Glutamatergic neuron (in vitro differentiated cells): ENCODE data around the gene ELANE. TPM values are rescaled to one million over a fixed set of nuclear protein-coding genes. Genes with fewer than 3 reads are reported as not detected.
A peak's percentile ranks its signal among the peaks of the same experiment; 100 is the strongest.
"Not testable (repeated sequence)": the region's sequence is repeated elsewhere in the genome, so short reads cannot be mapped to it uniquely, and the experiment has no call there.

Experiments
- DNase-seq: peaks from one replicate; pipeline ENCODE4 v3.0.0; 2022
- H3K27ac Mint-ChIP-seq: one replicate; pipeline ENCODE4 v1.8.0; 2020; ENCODE audit warnings: mild to moderate bottlenecking, mixed read lengths, inconsistent platforms; ENCODE audit not compliant: unreplicated experiment
- H3K27me3 Mint-ChIP-seq: one replicate; pipeline ENCODE4 v1.8.0; 2020; ENCODE audit warnings: mild to moderate bottlenecking, moderate library complexity, mixed read lengths, inconsistent platforms; ENCODE audit not compliant: unreplicated experiment
- H3K36me3 Mint-ChIP-seq: one replicate; pipeline ENCODE4 v1.8.0; 2020; ENCODE audit warnings: mild to moderate bottlenecking, mixed read lengths, inconsistent platforms; ENCODE audit not compliant: unreplicated experiment
- H3K4me1 Mint-ChIP-seq: one replicate; pipeline ENCODE4 v1.8.0; 2020; ENCODE audit warnings: mild to moderate bottlenecking, low read depth, mixed read lengths, inconsistent platforms; ENCODE audit not compliant: unreplicated experiment
- H3K4me3 Mint-ChIP-seq: one replicate; pipeline ENCODE4 v1.8.0; 2020; ENCODE audit warnings: mild to moderate bottlenecking, mixed read lengths, inconsistent platforms; ENCODE audit not compliant: unreplicated experiment
- H3K9me3 Mint-ChIP-seq: one replicate; pipeline ENCODE4 v1.8.0; 2020; ENCODE audit warnings: mild to moderate bottlenecking, moderate library complexity, mixed read lengths, inconsistent platforms; ENCODE audit not compliant: unreplicated experiment
- total RNA-seq: library from RNA; stranded (reverse); fragmentation: NEBNext Ultra II Directional; extraction: Animal tissue kit (Norgen Biotek cat#: 25700); gene quantifications from one replicate; pipeline ENCODE4 v1.2.1, GENCODE V29; 2021; ENCODE audit not compliant: unreplicated experiment
- TF ChIP-seq, protein P1 (sequence below): fragments of 200-600 bp; sonication (generic); IDR thresholded peaks from one replicate; pipeline ENCODE4 v1.5.0; 2021; ENCODE audit not compliant: partially characterized antibody, unreplicated experiment

ELANE gene
- total RNA-seq, 1 donor from 2014 or later = not detected

- Mint-ChIP-seq H3K27me3 (peaks cover 7% of the 10 kb centered on the region), H3K4me3 (no peak overlapping the region)
Observed at GRCh38 chr19:831407-832369, 20.4 kb upstream of the ELANE start.

GRCh38 chr19:834216-834615 is 17.9 kb upstream of the ELANE start:
- H3K27me3 Mint-ChIP-seq = peaks cover 7% of the 10 kb centered on the region
- H3K27ac Mint-ChIP-seq = no peak overlapping the region
- DNase-seq = no peak
- no peaks in the 10 kb centered on the region for H3K4me1 Mint-ChIP-seq
- peaks cover 3% of the 10 kb centered on the region for H3K9me3 Mint-ChIP-seq
- TF ChIP-seq, protein P1, sequence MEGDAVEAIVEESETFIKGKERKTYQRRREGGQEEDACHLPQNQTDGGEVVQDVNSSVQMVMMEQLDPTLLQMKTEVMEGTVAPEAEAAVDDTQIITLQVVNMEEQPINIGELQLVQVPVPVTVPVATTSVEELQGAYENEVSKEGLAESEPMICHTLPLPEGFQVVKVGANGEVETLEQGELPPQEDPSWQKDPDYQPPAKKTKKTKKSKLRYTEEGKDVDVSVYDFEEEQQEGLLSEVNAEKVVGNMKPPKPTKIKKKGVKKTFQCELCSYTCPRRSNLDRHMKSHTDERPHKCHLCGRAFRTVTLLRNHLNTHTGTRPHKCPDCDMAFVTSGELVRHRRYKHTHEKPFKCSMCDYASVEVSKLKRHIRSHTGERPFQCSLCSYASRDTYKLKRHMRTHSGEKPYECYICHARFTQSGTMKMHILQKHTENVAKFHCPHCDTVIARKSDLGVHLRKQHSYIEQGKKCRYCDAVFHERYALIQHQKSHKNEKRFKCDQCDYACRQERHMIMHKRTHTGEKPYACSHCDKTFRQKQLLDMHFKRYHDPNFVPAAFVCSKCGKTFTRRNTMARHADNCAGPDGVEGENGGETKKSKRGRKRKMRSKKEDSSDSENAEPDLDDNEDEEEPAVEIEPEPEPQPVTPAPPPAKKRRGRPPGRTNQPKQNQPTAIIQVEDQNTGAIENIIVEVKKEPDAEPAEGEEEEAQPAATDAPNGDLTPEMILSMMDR = no peak
- H3K4me3 Mint-ChIP-seq = no peak overlapping the region
- H3K36me3 Mint-ChIP-seq = no peaks in the 10 kb centered on the region

More at GRCh38 chr19:831407-832369, 20.4 kb upstream of the ELANE start:
- no peak for DNase-seq
- Mint-ChIP-seq H3K36me3 (no peaks in the 10 kb centered on the region), H3K27ac (no peak overlapping the region), H3K4me1 (no peaks in the 10 kb centered on the region), H3K9me3 (peaks cover 3% of the 10 kb centered on the region)
- TF ChIP-seq, protein P1 = no peak

- no peaks in the 10 kb centered on the region for H3K4me1 Mint-ChIP-seq
Observed at GRCh38 chr19:835210-835810, 16.8 kb upstream of the ELANE start.

GRCh38 chr19:840519-841206 is 11.4 kb upstream of the ELANE start, which contains the start of gene PRTN3:
PRTN3 (plus strand) TSS chr19:840999; CDS start chr19:841009, 10 bp downstream.
- Mint-ChIP-seq H3K4me3 (peak within 1 kb of the TSS; percentile 28), H3K27me3 (peaks cover 17% of the 10 kb centered on the region), H3K4me1 (no peaks in the 10 kb centered on the region), H3K36me3 (peaks cover 4% of the 10 kb centered on the region), H3K9me3 (peaks cover 5% of the 10 kb centered on the region), H3K27ac (no peak within 1 kb of the TSS)
- TF ChIP-seq, protein P1 = no peak
- no peak for DNase-seq

More at GRCh38 chr19:835210-835810, 16.8 kb upstream of the ELANE start:
- Mint-ChIP-seq H3K27ac (no peak overlapping the region), H3K4me3 (no peak overlapping the region), H3K27me3 (peaks cover 7% of the 10 kb centered on the region), H3K36me3 (no peaks in the 10 kb centered on the region), H3K9me3 (peaks cover 3% of the 10 kb centered on the region)
- DNase-seq = peak; percentile 61
- TF ChIP-seq, protein P1 = no peak

DNA sequence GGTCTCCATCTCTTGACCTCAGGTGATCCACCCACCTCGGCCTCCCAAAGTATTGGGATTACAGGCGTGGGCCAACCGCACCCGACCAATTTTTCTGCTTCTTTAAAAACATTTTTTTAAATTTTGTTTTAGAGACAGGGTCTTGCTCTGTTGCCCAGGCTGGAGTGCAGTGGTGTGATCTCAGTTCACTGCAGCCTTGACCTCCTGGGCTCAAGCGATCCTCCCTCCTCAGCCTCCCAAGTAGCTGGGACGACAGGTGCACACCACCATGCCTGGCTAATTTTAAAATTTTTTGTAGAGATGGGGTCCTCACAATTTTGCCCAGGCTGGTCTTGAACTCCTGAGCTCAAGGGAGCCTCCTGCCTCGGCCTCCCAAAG is 9.3 kb upstream of the ELANE start:
- H3K4me1 Mint-ChIP-seq, DNase-seq, H3K9me3 Mint-ChIP-seq, H3K27ac Mint-ChIP-seq, H3K36me3 Mint-ChIP-seq, H3K4me3 Mint-ChIP-seq: not testable (repeated sequence)
- peaks cover 15% of the 10 kb centered on the region for H3K27me3 Mint-ChIP-seq
